H7 (cell line): ENCODE results near the gene RNU1-1. TPM values are rescaled to one million over a fixed set of nuclear protein-coding genes. Genes with fewer than 3 reads are reported as not detected.
"Not testable (repeated sequence)": the region's sequence is repeated elsewhere in the genome, so short reads cannot be mapped to it uniquely, and the experiment has no call there.

Experiments
- DNase-seq: peaks from one replicate; pipeline ENCODE4 v3.0.0; 2012
- H3K27me3 ChIP-seq: 2 replicates; pipeline ENCODE4 v1.6.0; 2011; ENCODE audit warnings: mild to moderate bottlenecking, low read length; ENCODE audit not compliant: control insufficient read depth, insufficient read depth
- H3K36me3 ChIP-seq: replicated peaks from 2 replicates; pipeline ENCODE4 v1.5.1; 2011; ENCODE audit warnings: low read length; ENCODE audit not compliant: control insufficient read depth, insufficient read depth
- H3K4me3 ChIP-seq: 2 replicates; pipeline ENCODE4 v1.5.1; 2011; ENCODE audit warnings: low read depth, mild to moderate bottlenecking, control low read depth, low read length, moderate library complexity; ENCODE audit not compliant: insufficient read depth
- total RNA-seq: library from RNA; depleted of rRNA; stranded (reverse); fragments of >200 nt; shearing (Covaris generic); gene quantifications from 2 replicates; pipeline ENCODE4 v1.2.3, GENCODE V29; 2014

Gene RNU1-1
- total RNA-seq, 1 experiment from 2014 or later = under 0.01 TPM

GRCh38 chr1:16512624-16513411 is 1.3 kb downstream of the RNU1-1 start:
- H3K36me3 ChIP-seq, DNase-seq, H3K27me3 ChIP-seq: not testable (repeated sequence)
- peak overlapping the region; percentile 36 for H3K4me3 ChIP-seq

DNA sequence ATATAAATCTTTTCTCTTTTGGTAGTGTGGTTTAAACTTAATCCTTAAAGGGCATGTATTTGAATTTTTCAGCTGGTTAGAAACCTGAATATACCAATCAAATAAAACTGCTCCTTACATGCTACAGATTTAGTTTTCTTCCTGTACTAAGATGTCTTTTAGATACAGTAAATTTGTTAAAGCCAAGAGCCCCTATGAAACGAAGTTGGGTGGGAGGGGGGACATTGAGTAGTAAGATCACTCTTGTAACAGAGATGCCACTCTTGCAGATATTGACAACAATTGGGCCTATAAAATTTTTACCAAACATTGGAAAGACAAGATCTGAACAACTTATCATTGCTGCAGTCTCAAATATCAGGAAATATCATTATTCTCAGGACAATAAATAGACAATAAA is 2.2 kb downstream of the RNU1-1 start:
- H3K4me3 ChIP-seq, DNase-seq: not testable (repeated sequence)

GRCh38 chr1:16508861-16509445 is 5.1 kb downstream of the RNU1-1 start:
- not testable (repeated sequence) for H3K27me3 ChIP-seq, H3K4me3 ChIP-seq, H3K36me3 ChIP-seq
- DNase-seq = peak; percentile 34

More for the DNA sequence above, 2.2 kb downstream of the RNU1-1 start:
- not testable (repeated sequence) for H3K36me3 ChIP-seq, H3K27me3 ChIP-seq

DNA sequence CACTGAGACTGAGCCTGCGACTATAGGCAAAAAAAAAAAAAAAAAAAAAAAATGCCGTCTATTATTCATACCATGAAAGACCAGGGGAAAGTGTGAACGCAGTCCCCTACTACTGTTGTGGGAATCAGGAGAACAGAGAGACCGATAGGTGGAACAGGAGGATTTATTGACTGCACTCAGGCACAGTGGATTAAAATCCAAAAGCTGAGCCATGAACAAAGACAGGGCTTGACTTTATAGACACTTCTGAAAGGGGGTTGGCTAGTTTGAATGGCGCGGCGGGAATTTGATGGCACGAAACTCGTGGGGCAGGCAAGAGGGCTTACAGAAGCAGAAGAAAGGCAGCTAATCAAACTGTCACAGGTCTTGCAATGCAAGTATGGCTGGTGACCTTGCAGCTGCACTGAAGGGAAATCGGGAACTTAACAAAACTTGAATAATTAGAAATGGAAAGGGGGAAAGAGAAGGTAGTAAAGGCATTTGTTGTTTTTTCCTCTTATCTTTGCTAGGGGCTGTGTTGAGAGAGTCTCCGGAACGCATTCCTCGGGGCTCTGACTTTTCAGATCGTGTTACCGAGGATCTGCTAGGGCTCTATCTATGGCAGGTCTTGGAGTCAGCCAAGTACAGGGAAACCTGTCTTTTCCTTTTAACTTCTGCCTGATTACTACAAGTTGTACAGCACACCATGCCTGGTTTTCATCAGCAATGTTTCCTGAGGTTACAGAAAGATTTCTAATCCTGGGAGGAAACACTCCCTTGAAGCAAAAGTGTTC is 7.5 kb downstream of the RNU1-1 start:
- not testable (repeated sequence) for H3K27me3 ChIP-seq, H3K36me3 ChIP-seq, H3K4me3 ChIP-seq
- peak; percentile 6 for DNase-seq

DNA sequence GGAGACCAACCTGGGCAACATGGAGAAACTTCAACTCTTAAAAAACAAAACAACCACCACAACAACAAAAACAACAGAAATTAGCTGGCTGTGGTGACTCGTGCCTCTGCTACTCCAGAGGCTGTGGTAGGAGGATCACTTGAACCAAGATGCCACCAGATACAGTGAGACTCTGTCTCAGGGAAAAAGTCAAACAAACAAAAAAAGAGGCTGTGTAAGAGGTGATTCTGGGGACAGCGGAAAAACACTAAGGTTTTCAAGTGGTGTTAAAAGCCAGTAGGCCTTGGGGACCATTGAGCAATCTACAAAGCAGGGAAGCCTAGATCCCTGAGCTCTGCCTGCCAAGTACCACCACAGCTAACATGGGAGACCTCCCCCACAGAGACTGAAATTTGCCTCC is 8.2 kb downstream of the RNU1-1 start:
- H3K4me3 ChIP-seq, H3K36me3 ChIP-seq: not testable (repeated sequence)

GRCh38 chr1:16503494-16503893 is 10.6 kb downstream of the RNU1-1 start:
- H3K27me3 ChIP-seq = no peaks in the 10 kb centered on the region; the same call in 1 of the 2 replicates
- DNase-seq = no peak
- H3K36me3 ChIP-seq = no peaks in the 10 kb centered on the region
- H3K4me3 ChIP-seq = no peak overlapping the region

More for the DNA sequence above, 8.2 kb downstream of the RNU1-1 start:
- not testable (repeated sequence) for H3K27me3 ChIP-seq, DNase-seq

DNA sequence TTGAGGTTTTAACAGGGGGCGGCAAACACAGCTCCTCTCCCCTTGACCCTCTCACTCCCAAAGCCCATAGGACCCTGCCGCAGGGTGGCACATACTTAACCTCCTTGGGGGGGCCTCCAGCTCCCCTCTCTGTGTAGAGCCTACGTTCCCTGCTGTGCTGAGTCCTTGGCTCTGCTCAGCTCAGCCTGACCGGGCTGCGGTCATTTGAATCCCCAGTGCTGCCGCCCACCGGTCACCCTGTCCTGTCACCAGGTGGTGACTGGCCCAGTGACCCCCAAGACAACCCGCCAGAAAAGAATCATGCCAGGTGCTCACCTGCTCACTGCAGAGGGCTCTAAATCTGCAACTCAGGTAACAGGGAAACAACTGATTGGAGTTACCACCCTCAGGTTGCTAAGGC is 12.6 kb downstream of the RNU1-1 start:
- peak; percentile 13 for DNase-seq
- not testable (repeated sequence) for H3K36me3 ChIP-seq, H3K4me3 ChIP-seq, H3K27me3 ChIP-seq

DNA sequence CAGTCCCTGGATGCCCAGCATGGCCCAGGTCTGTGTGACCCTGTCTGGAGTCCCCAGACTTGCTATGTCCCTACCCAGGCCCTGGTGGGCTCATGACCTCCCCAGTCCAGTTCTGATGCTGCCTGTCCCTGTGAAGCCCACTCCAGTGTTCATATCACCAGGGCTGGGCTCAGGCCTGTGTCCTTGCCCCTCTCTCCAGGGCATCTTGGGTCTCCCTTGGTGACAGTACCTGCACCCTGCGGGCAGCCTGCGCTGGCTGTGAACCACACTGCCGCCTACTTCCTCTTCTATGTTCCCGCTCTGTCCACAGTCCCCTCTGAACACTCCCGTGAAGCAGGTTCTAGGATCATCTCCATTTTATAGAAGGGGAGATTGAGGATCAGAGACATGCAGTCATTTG is 13.1 kb downstream of the RNU1-1 start:
- not testable (repeated sequence) for H3K27me3 ChIP-seq, DNase-seq, H3K4me3 ChIP-seq, H3K36me3 ChIP-seq

DNA sequence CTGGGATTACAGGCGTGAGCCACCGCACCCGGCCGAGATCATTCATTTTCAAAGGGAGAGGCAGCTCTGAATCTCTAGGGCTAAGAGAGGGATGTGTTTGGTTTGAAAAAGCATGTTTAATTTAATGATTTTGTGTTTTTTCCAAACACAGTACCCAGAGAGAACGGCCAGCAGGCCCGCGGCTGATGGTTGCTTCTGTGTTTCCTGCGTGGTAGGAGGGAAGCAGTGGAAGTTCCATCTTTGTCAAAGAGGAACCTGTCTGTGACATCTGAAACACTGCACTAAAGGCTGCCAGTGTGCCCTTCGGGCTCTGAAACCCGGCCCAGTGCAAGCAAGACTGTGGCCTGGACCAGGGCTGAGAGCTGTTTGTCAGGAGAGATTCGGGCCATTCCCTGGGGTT is 13.6 kb downstream of the RNU1-1 start:
- not testable (repeated sequence) for H3K4me3 ChIP-seq, H3K27me3 ChIP-seq, DNase-seq, H3K36me3 ChIP-seq

- peak; percentile 99 for DNase-seq
- H3K36me3 ChIP-seq = no peaks in the 10 kb centered on the region
- no peaks in the 10 kb centered on the region; the same call in 1 of the 2 replicates for H3K27me3 ChIP-seq
- H3K4me3 ChIP-seq = peak overlapping the region; percentile 75
Measured at GRCh38 chr1:16498573-16499413, 15.3 kb downstream of the RNU1-1 start.

DNA sequence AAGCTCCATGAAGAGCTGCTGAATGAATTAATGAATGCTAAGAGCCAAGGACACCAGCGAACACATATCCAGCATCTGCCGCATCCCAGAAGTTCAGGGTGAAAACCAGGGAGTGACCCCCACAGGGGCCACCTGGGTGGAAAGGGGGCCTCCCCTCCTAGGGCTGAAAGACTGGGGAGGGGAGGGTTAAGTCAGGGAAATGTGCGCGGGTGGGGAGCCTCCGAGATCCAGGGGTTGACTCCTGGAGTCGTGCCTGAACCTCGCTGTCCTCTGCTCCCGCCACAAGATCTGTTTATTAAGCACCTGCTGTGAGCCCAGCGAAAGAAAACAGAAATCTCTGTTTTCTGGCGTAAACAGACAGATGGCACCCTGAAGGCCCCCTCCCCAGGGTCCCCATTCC is 16.0 kb downstream of the RNU1-1 start:
- not testable (repeated sequence) for DNase-seq, H3K27me3 ChIP-seq, H3K36me3 ChIP-seq
- H3K4me3 ChIP-seq = peak overlapping the region; percentile 75

DNA sequence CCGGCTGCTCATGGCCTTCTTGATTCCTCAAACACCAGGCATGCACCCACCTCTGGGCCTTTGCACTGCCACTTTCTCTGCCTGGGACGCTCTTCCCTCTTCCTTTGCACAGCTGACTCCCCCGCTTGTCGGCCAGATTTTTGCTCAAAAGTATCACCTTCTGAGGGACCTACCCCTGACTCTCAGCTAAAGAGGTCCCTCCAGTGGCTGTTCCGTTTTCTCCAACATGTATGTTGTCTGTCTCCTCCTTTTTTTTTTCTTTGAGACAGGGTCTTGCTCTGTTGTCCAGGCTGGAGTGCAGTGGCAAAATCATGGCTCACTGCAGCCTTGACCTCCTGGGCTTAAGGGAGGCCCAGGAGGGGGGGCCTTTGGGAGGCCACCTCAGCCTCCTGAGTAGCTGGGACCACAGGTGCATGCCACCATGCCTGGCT is 16.6 kb downstream of the RNU1-1 start:
- not testable (repeated sequence) for DNase-seq, H3K4me3 ChIP-seq, H3K36me3 ChIP-seq, H3K27me3 ChIP-seq

GRCh38 chr1:16493731-16494130 is 20.4 kb downstream of the RNU1-1 start:
- not testable (repeated sequence) for H3K4me3 ChIP-seq, H3K27me3 ChIP-seq

GRCh38 chr1:16492937-16493336 is 21.1 kb downstream of the RNU1-1 start:
- not testable (repeated sequence) for H3K27me3 ChIP-seq, DNase-seq, H3K36me3 ChIP-seq, H3K4me3 ChIP-seq

More at GRCh38 chr1:16493731-16494130, 20.4 kb downstream of the RNU1-1 start:
- not testable (repeated sequence) for H3K36me3 ChIP-seq, DNase-seq
